Hepatocyte (in vitro differentiated cells): ENCODE data around the gene TCF4.

Source experiments
- CTCF ChIP-seq: fragments of 200-600 bp; sonication (generic); IDR thresholded peaks from 2 replicates; pipeline ENCODE4 v1.5.1; 2016; ENCODE audit warnings: antibody characterized with exemption, mild to moderate bottlenecking; ENCODE audit not compliant: poor library complexity
- EZH2phosphoT487 ChIP-seq: fragments of 200-600 bp; sonication (generic); IDR thresholded peaks from one replicate; pipeline ENCODE4 v1.6.1; 2018; ENCODE audit warnings: antibody characterized with exemption, mild to moderate bottlenecking, low read depth, moderate library complexity; ENCODE audit not compliant: unreplicated experiment, severe bottlenecking

GRCh38 chr18:55339990-55340389, 248.0 kb downstream of the TCF4 start:
- TF ChIP-seq EZH2phosphoT487: no peak
- no peak for TF ChIP-seq CTCF
